LNCaP clone FGC (cell line): ENCODE results near the gene SMOC1.

ENCODE experiments used
- DNase-seq: peaks from one replicate; pipeline ENCODE4 v3.0.0-alpha.2; 2011; ENCODE audit warnings: low read depth
- H3K4me3 ChIP-seq: 2 replicates; pipeline ENCODE4 v1.5.1; 2011; ENCODE audit warnings: mild to moderate bottlenecking, low read depth, low read length, control low read depth
- CTCF ChIP-seq: IDR thresholded peaks from 2 replicates; pipeline ENCODE4 v1.5.1; 2012; ENCODE audit warnings: mild to moderate bottlenecking; ENCODE audit not compliant: control insufficient read depth, insufficient read depth; ENCODE audit errors: extremely low read depth

SMOC1 gene

DNA sequence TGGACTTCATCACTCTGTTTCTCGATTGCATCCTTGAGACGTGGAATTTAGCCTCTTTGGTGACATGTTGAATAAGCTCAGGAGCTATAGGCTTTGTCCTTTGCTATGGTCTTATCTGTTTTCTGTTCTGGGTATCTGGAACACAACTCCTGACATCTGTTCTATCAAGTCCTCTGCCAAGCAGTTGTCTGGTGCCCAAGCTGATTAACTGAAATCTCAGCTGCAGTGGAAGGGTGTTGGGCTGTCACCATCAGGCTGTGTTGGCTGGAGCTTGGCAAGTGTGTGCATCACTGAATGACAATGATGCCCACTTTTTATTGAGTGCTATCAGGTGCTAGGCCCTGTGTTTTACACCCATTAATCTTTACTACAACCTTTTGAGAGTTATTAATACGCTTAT, 77.8 kb downstream of the SMOC1 start:
- no peak overlapping the region for H3K4me3 ChIP-seq
- no peak for TF ChIP-seq CTCF
- no peak for DNase-seq

DNA sequence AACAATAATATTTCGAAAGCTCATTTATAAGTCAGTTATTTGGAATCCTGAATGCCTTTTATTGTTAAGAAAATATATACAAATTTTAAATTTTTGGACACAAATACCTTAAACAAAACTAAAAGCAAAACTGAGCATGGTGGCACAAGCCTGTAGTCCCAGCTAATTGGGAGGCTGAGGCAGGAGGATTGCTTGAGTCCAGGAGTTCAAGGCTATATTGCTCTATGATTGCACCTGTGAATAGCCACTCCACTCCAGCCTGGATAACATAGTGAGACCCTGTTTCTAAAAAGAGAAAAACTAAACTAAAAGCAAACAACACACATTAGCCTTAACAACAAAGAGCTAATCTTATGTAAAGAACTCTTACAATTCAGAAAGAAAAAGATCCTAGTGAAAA, 78.8 kb downstream of the SMOC1 start:
- no peak for TF ChIP-seq CTCF
- DNase-seq: no peak

GRCh38 chr14:69959136-69959535, 79.9 kb downstream of the SMOC1 start:
- no peak for DNase-seq
- TF ChIP-seq CTCF: no peak
- H3K4me3 ChIP-seq: no peak overlapping the region

More for the DNA sequence above, 78.8 kb downstream of the SMOC1 start:
- no peak overlapping the region for H3K4me3 ChIP-seq

DNA sequence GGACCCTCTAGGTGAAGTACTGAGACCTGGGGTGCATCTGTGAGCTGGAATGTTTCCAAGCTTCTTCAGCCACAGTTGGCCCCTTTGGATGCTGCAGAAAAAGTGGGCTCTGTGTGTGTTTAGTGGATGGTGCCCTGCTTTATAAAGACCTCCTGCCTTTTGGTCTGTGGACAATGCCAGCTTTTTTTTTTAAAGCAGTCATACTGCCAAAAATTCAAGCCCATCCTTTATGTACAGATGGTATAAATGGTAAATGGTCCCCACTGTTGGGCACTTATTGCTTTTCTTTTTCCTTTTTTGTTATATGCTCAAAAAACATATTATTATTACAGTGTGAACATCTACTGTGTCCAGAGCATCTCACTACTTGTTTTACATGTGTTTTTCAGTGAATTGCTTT, 81.1 kb downstream of the SMOC1 start:
- no peak for TF ChIP-seq CTCF
- no peak for DNase-seq
- H3K4me3 ChIP-seq: no peak overlapping the region

- H3K4me3 ChIP-seq: no peak overlapping the region
- TF ChIP-seq CTCF: no peak
- DNase-seq: no peak
Measured at GRCh38 chr14:69963966-69964365, 84.8 kb downstream of the SMOC1 start.

- no peak overlapping the region for H3K4me3 ChIP-seq
- TF ChIP-seq CTCF: no peak
- DNase-seq: no peak
Measured at GRCh38 chr14:69964841-69965240, 85.6 kb downstream of the SMOC1 start.

DNA sequence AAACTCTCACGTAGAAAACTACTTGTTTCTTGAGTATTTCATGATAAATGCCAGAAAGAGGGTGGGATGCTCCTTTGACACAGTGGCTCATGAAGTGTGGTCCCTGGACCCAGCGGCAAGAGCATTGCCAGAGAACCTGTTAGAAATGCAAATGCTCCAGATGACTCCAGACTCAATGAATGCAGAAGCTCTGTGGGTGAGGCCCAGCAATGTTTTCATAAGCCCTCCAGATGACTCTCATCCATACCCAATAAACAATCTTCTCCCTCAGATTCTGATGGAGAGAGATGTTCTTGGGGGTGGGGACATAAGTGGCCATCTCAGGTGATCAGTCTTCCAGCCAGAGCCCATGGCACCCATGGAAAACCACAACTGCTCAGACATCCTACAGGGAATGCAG, 88.9 kb downstream of the SMOC1 start:
- no peak for DNase-seq
- TF ChIP-seq CTCF: no peak
- no peak overlapping the region for H3K4me3 ChIP-seq
